H1 (cell line): Measurements from ENCODE around the gene RUVBL1. TPM values are rescaled to one million over a fixed set of nuclear protein-coding genes. Genes with fewer than 3 reads are reported as not detected.

Source experiments
- CTCF ChIA-PET: fragments of 300-600 bp; sonication (Branson Sonifier 250); formaldehyde crosslinking; loops from one replicate; lab custom pipeline; 2021; ENCODE audit not compliant: partially characterized antibody; lab: Charles Lee
- POLR2A ChIA-PET: fragments of 300-600 bp; sonication (Branson Sonifier 250); formaldehyde crosslinking; loops from one replicate; lab custom pipeline; 2021; ENCODE audit warnings: inconsistent platforms; ENCODE audit not compliant: partially characterized antibody; lab: Charles Lee
- DNase-seq, 2 experiments: peaks; one replicate each; pipeline versions ENCODE4 v3.0.0 to v3.0.0-alpha.2; 2010 to 2022; ENCODE audit warnings: low spot score in 2 of 2, low read depth in 1 of 2, mixed read lengths in 1 of 2
- FAIRE-seq: peaks from 2 replicates; lab custom pipeline; 2011; peaks lifted over from hg19 to GRCh38; lab: Jason Lieb, UNC
- H2AFZ ChIP-seq: 2 replicates; pipeline ENCODE4 v1.8.1; 2012; ENCODE audit warnings: low read length, inconsistent platforms
- H2AK5ac ChIP-seq: 2 replicates; pipeline ENCODE4 v1.6.1; 2013; ENCODE audit warnings: low read depth, low read length
- H2BK120ac ChIP-seq: replicated peaks from 2 replicates; pipeline ENCODE3; 2013; ENCODE audit warnings: low read depth, low read length, inconsistent platforms
- H2BK12ac ChIP-seq: 2 replicates; pipeline ENCODE4 v1.6.1; 2013; ENCODE audit warnings: low read depth, low read length
- H2BK15ac ChIP-seq: 2 replicates; pipeline ENCODE4 v1.6.1; 2013; ENCODE audit warnings: low read length
- H2BK20ac ChIP-seq: 2 replicates; pipeline ENCODE4 v1.6.1; 2013; ENCODE audit warnings: low read length
- H2BK5ac ChIP-seq: 2 replicates; pipeline ENCODE4 v1.6.1; 2013; ENCODE audit warnings: low read depth, low read length
- H3K14ac ChIP-seq: 2 replicates; pipeline ENCODE4 v1.6.1; 2013; ENCODE audit warnings: inconsistent platforms; ENCODE audit not compliant: insufficient read length
- H3K18ac ChIP-seq: 2 replicates; pipeline ENCODE4 v1.6.1; 2013; ENCODE audit warnings: low read length; ENCODE audit errors: extremely low read depth
- H3K23ac ChIP-seq: 2 replicates; pipeline ENCODE4 v1.6.1; 2013; ENCODE audit warnings: inconsistent platforms; ENCODE audit not compliant: insufficient read length
- H3K23me2 ChIP-seq: 2 replicates; pipeline ENCODE4 v1.6.1; 2013; ENCODE audit warnings: low read depth, low read length
- H3K27ac ChIP-seq: 2 replicates; pipeline ENCODE4 v1.6.1; 2011; ENCODE audit warnings: low read depth, low read length, inconsistent platforms
- H3K27me3 ChIP-seq, 4 experiments: replicated peaks in 1 of 4; 1 replicate in 1 of 4; 2 replicates in 3 of 4; pipeline versions ENCODE4 v1.6.1 to v1.8.1; 2011 to 2013; ENCODE audit warnings: low read length in 3 of 4, mild to moderate bottlenecking in 3 of 4, inconsistent platforms in 2 of 4, mixed read lengths in 2 of 4, moderate library complexity in 1 of 4; ENCODE audit not compliant: control insufficient read depth in 3 of 4, insufficient read depth in 3 of 4; ENCODE audit errors: extremely low read depth in 1 of 4
- H3K36me3 ChIP-seq, 4 experiments: 2 replicates each; pipeline versions ENCODE4 v1.6.1 to v1.8.1; 2011 to 2013; ENCODE audit warnings: mild to moderate bottlenecking in 4 of 4, low read length in 3 of 4, moderate library complexity in 2 of 4, control low read depth in 1 of 4, inconsistent platforms in 1 of 4; ENCODE audit not compliant: insufficient read depth in 4 of 4, control insufficient read depth in 2 of 4
- H3K4ac ChIP-seq: replicated peaks from 2 replicates; pipeline ENCODE3; 2013; ENCODE audit warnings: low read length, low read depth, mixed read lengths, inconsistent platforms; ENCODE audit not compliant: insufficient read length
- H3K4me1 ChIP-seq, 4 experiments: replicated peaks in 1 of 4; 1 replicate in 1 of 4; 2 replicates in 3 of 4; pipeline versions ENCODE4 v1.6.1 to v1.8.1; 2011 to 2013; ENCODE audit warnings: low read length in 3 of 4, inconsistent platforms in 2 of 4, mixed read lengths in 1 of 4; ENCODE audit not compliant: insufficient read depth in 4 of 4, control insufficient read depth in 3 of 4
- H3K4me2 ChIP-seq, 2 experiments: 2 replicates each; pipeline versions ENCODE4 v1.6.1 to v1.8.1; 2011 to 2013; ENCODE audit warnings: low read depth in 2 of 2, low read length in 2 of 2, control low read depth in 1 of 2, inconsistent platforms in 1 of 2, mild to moderate bottlenecking in 1 of 2; ENCODE audit not compliant: insufficient read depth in 1 of 2
- H3K4me3 ChIP-seq, 4 experiments: fragments of 200-600, 300-600 bp in 1 of 4; sonication (generic), shearing (Covaris generic), sonication (Bioruptor Twin) in 1 of 4; 2 replicates each; pipeline versions ENCODE4 v1.5.1 to v1.8.1; 2011 to 2016; ENCODE audit warnings: low read length in 4 of 4, low read depth in 3 of 4, control low read depth in 2 of 4, inconsistent platforms in 2 of 4, mild to moderate bottlenecking in 2 of 4, mixed read lengths in 1 of 4, moderate library complexity in 1 of 4; ENCODE audit not compliant: insufficient read depth in 2 of 4; ENCODE audit errors: extremely low read depth in 1 of 4
- H3K56ac ChIP-seq: replicated peaks from 2 replicates; pipeline ENCODE3; 2013; ENCODE audit warnings: low read depth, mild to moderate bottlenecking, mixed read lengths, low read length, inconsistent platforms; ENCODE audit not compliant: insufficient read length
- H3K79me1 ChIP-seq: 2 replicates; pipeline ENCODE4 v1.6.1; 2013; ENCODE audit warnings: low read depth, low read length, control low read depth
- H3K79me2 ChIP-seq, 2 experiments: 2 replicates each; pipeline versions ENCODE4 v1.6.1 to v1.8.1; 2012 to 2013; ENCODE audit warnings: low read length in 2 of 2, mild to moderate bottlenecking in 2 of 2, inconsistent platforms in 1 of 2; ENCODE audit not compliant: insufficient read depth in 2 of 2, control insufficient read depth in 1 of 2
- H3K9ac ChIP-seq, 4 experiments: replicated peaks in 1 of 4; 1 replicate in 1 of 4; 2 replicates in 3 of 4; pipeline versions ENCODE4 v1.6.1 to v1.8.1; 2011 to 2013; ENCODE audit warnings: low read depth in 3 of 4, low read length in 3 of 4, control low read depth in 2 of 4, mild to moderate bottlenecking in 2 of 4, moderate library complexity in 2 of 4, inconsistent platforms in 1 of 4; ENCODE audit errors: extremely low read depth in 1 of 4
- H3K9me3 ChIP-seq, 2 experiments: 2 replicates each; pipeline versions ENCODE4 v1.6.1 to v1.8.1; 2012 to 2013; ENCODE audit warnings: mild to moderate bottlenecking in 2 of 2, moderate library complexity in 2 of 2, control low read depth in 1 of 2, inconsistent platforms in 1 of 2, low read depth in 1 of 2, low read length in 1 of 2, mixed read lengths in 1 of 2; ENCODE audit not compliant: insufficient read depth in 2 of 2
- H4K20me1 ChIP-seq, 2 experiments: replicated peaks in 1 of 2; 2 replicates each; pipeline versions ENCODE3 to v1.8.1; 2011 to 2013; ENCODE audit warnings: inconsistent platforms in 2 of 2, low read length in 2 of 2, mild to moderate bottlenecking in 1 of 2; ENCODE audit not compliant: insufficient read depth in 2 of 2, control insufficient read depth in 1 of 2
- H4K5ac ChIP-seq: 2 replicates; pipeline ENCODE4 v1.6.1; 2013; ENCODE audit warnings: low read length, low read depth, mixed read lengths, inconsistent platforms; ENCODE audit not compliant: insufficient read length
- H4K8ac ChIP-seq: 2 replicates; pipeline ENCODE4 v1.8.0; 2013; ENCODE audit warnings: mild to moderate bottlenecking, moderate library complexity, low read length, inconsistent platforms; ENCODE audit not compliant: insufficient read depth; ENCODE audit errors: extremely low read depth
- H4K91ac ChIP-seq: replicated peaks from 2 replicates; pipeline ENCODE3; 2013; ENCODE audit warnings: low read length, mixed read lengths, inconsistent platforms; ENCODE audit not compliant: insufficient read length
- CTBP2 ChIP-seq: IDR thresholded peaks from 2 replicates; pipeline ENCODE4 v1.7.0; 2011; ENCODE audit warnings: borderline replicate concordance, mild to moderate bottlenecking, moderate library complexity, mixed read lengths, low read length; ENCODE audit not compliant: insufficient read depth, insufficient read length
- KDM1A ChIP-seq: fragments of 200-600, 300-600 bp; sonication (generic); IDR thresholded peaks from 2 replicates; pipeline ENCODE4 v1.7.1; 2016; ENCODE audit warnings: mild to moderate bottlenecking, low read length, borderline replicate concordance
- SAP30 ChIP-seq: fragments of 300-600 bp; sonication (generic); IDR thresholded peaks from 2 replicates; pipeline ENCODE4 v1.7.1; 2012; ENCODE audit warnings: low read length, moderate library complexity, mild to moderate bottlenecking, inconsistent platforms; ENCODE audit not compliant: insufficient read depth, insufficient replicate concordance
- TCF12 ChIP-seq: IDR thresholded peaks from 2 replicates; pipeline ENCODE4 v1.6.1; 2011; ENCODE audit warnings: low read depth, mild to moderate bottlenecking, low read length
- WGBS, 2 experiments: shearing (Covaris generic) in 1 of 2; methylation state at CpG; one replicate each; pipeline versions ENCODE4 v1.1.6 to v1.1.7; 2013 to 2015; ENCODE audit warnings: low lambda C conversion rate in 2 of 2, mixed read lengths in 2 of 2, inconsistent platforms in 1 of 2, low coverage in 1 of 2, missing lambda C conversion rate in 1 of 2; ENCODE audit not compliant: insufficient replicate concordance in 2 of 2, insufficient coverage in 1 of 2, insufficient read length in 1 of 2; ENCODE audit errors: extremely low coverage in 1 of 2, missing lambda C conversion rate in 1 of 2; 5-methylcytosine and 5-hydroxymethylcytosine counted together
- polyA plus RNA-seq, 7 experiments: library from polyadenylated mRNA; depleted of rRNA in 3 of 7; stranded (reverse) in 5 of 7; unstranded in 2 of 7; fragments of >200 nt in 5 of 7; fragments of 200-250 nt in 2 of 7; gene quantifications; 1 replicate in 5 of 7; 2 replicates in 1 of 7; 4 replicates in 1 of 7; pipeline versions ENCODE4 v1.2.1 to v1.2.3, GENCODE V29; 2011 to 2013; ENCODE audit warnings: missing spikeins in 2 of 7, mixed read lengths in 2 of 7
- total RNA-seq: library from RNA; stranded (reverse); fragmentation: NEBNext Ultra II Directional; extraction: Animal tissue kit (Norgen Biotek cat#: 25700); gene quantifications from 2 replicates; pipeline ENCODE4 v1.2.1, GENCODE V29; 2021
- TF ChIP-seq, protein P1 (sequence below): IDR thresholded peaks from 2 replicates; pipeline ENCODE4 v1.6.1; 2012; ENCODE audit warnings: inconsistent platforms
- TF ChIP-seq, protein P2 (sequence below), 3 experiments: IDR thresholded peaks; 1 replicate in 2 of 3; 2 replicates in 1 of 3; pipeline versions ENCODE4 v1.5.1 to v1.6.1; 2011; ENCODE audit warnings: low read length in 3 of 3, mild to moderate bottlenecking in 3 of 3, inconsistent platforms in 2 of 3, low read depth in 1 of 3, moderate library complexity in 1 of 3; ENCODE audit not compliant: insufficient read depth in 1 of 3; ENCODE audit errors: control extremely low read depth in 1 of 3

Gene RUVBL1
- total and polyA plus RNA-seq, 2 of the 8 experiments (the other 6 are each of a cell fraction or from before 2014, with no cell fraction given), result 112 to 135 TPM

DNA sequence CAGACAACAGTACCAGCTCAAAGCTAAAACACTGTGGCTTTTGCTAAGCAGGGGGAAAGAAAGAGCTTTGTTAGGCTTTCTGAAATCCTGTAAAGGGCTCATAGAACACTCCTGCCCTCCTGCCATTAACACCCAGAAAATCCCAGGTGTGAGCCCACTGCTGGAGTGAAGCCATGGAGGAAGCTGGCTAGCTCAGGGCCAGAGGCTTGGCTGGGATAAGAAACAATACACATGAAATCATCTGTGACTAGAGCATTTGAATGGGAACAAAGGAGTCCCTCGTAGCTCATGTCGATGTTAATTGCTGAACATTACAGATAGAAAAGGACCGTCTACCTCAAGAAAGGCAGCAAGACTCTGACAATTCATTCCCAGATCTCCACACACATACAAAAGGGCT is 23.5 kb downstream of the RUVBL1 start:
- 87% methylated on average over 3 of the region's 3 CpGs; no CpG with 5 or more reads in 1 of the 2 experiments for WGBS, 2 experiments
- H3K9me3 ChIP-seq, result no peaks in the 10 kb centered on the region
- no peak overlapping the region for H2BK120ac ChIP-seq
- POLR2A ChIA-PET, result interaction anchor here (1.0 to 1.8 kb wide), 3 partner anchors 11 to 41 kb away, joined by 3 to 10 read pairs (median 4); partner anchors contain the start of gene RUVBL1
- H4K5ac ChIP-seq, result no peak overlapping the region
- H3K4ac ChIP-seq, result no peak overlapping the region
- DNase-seq (no peak), FAIRE-seq (no peak)
- no peak overlapping the region for H2BK5ac ChIP-seq
- CTCF ChIA-PET, result interaction anchor here (0.6 to 2.8 kb wide), 7 partner anchors 14 to 605 kb away, joined by 3 to 22 read pairs (median 3); no protein-coding TSS in a partner anchor
- H3K79me2 ChIP-seq, result peaks cover 0 to 8% of the 10 kb centered on the region in 2 experiments; a peak in 2 of 4 replicates
- H3K36me3 ChIP-seq, result peaks cover 26 to 87% (median 51%) of the 10 kb centered on the region in 4 experiments
- no peak overlapping the region for H2BK15ac ChIP-seq
- peaks cover 0 to 9% of the 10 kb centered on the region in 2 experiments for H4K20me1 ChIP-seq
- H3K23me2 ChIP-seq, result no peaks in the 10 kb centered on the region
- H3K23ac ChIP-seq, result no peak overlapping the region
- no peak overlapping the region for H3K9ac ChIP-seq
- no peak overlapping the region for H3K27ac ChIP-seq
- H2BK20ac ChIP-seq, result no peak overlapping the region
- H3K4me2 ChIP-seq, result no peak overlapping the region
- H4K8ac ChIP-seq, result no peak overlapping the region
- H2AK5ac ChIP-seq, result no peak overlapping the region
- no peak overlapping the region for H2AFZ ChIP-seq
- H4K91ac ChIP-seq, result no peak overlapping the region
- H3K27me3 ChIP-seq, result no peaks in the 10 kb centered on the region
- no peak overlapping the region for H3K4me3 ChIP-seq
- peaks cover 7% of the 10 kb centered on the region; the same call in 1 of the 2 replicates for H3K79me1 ChIP-seq
- H3K14ac ChIP-seq, result no peak overlapping the region
- no peak overlapping the region for H3K56ac ChIP-seq
- no peak overlapping the region for H3K18ac ChIP-seq
- no peak overlapping the region for H2BK12ac ChIP-seq
- H3K4me1 ChIP-seq, result peaks cover 9 to 31% (median 19%) of the 10 kb centered on the region in 4 experiments
- no peak for TF ChIP-seq SAP30
- TF ChIP-seq KDM1A, result no peak
- TF ChIP-seq, protein P1, sequence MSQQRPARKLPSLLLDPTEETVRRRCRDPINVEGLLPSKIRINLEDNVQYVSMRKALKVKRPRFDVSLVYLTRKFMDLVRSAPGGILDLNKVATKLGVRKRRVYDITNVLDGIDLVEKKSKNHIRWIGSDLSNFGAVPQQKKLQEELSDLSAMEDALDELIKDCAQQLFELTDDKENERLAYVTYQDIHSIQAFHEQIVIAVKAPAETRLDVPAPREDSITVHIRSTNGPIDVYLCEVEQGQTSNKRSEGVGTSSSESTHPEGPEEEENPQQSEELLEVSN, result no peak
- TF ChIP-seq TCF12, result no peak
- TF ChIP-seq CTBP2, result no peak
- TF ChIP-seq, protein P2, sequence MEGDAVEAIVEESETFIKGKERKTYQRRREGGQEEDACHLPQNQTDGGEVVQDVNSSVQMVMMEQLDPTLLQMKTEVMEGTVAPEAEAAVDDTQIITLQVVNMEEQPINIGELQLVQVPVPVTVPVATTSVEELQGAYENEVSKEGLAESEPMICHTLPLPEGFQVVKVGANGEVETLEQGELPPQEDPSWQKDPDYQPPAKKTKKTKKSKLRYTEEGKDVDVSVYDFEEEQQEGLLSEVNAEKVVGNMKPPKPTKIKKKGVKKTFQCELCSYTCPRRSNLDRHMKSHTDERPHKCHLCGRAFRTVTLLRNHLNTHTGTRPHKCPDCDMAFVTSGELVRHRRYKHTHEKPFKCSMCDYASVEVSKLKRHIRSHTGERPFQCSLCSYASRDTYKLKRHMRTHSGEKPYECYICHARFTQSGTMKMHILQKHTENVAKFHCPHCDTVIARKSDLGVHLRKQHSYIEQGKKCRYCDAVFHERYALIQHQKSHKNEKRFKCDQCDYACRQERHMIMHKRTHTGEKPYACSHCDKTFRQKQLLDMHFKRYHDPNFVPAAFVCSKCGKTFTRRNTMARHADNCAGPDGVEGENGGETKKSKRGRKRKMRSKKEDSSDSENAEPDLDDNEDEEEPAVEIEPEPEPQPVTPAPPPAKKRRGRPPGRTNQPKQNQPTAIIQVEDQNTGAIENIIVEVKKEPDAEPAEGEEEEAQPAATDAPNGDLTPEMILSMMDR (IDR thresholded peaks at IDR 0.05; ENCODE audit: control extremely low read depth in 1 of 3, insufficient read depth in 1 of 3, low read depth in 1 of 3, low read length in 3 of 3), result no peak
